ENCODE data around the gene WNT7A.
"Not testable (repeated sequence)": the region's sequence is repeated elsewhere in the genome, so short reads cannot be mapped to it uniquely, and the experiment has no call there.

The WNT7A gene

DNA sequence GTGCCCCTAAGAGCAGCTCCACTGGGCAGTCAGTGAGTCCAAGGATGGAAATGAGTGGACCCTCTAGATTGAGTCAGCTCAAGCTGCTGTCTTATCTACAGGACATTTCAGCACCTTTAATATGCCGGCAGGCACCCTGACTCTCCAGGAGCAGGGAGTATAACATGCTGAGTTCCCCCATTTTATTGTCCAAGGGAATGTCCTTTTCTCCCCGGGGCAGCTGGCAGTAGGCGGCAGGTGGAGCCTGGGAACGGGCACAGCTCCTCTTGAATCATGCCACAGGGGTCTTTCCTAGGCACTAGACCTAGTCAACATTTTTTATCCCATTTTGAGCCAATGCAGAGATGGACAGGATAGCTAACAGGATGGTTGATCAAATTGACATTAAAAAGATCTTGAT is 14.8 kb downstream of the WNT7A start:
- DNase-seq, result no peak

DNA sequence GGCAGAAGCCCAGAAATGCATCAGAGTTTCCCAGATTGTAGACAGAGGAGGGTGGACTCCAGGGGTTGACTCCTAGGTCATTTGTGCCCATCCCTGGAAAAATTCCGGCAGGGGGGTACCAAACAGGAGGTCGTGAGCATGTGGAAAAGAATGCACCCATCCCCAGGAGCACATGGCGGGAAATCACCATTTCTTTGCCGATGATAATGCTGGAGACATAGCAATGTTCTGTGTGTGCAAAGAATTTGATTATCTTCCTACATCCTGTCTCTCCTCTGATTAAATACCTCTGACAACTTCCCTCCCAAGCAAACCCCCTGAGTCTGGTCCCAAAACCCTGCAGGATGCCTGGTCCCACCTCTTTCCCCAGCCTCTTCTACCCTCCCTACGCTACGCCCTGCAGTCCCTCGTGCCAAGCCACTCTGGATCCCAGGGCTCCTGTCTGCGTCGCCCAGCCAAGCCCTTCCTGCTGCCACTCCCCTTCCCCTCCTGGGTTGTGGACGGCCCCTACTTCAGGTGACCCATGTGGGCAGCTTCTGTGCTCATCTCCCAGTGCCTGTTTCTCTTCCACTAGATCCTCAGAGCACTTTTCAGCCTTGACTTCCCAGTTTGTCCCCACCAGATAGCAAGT is 15.8 kb downstream of the WNT7A start:
- DNase-seq, result no peak

DNA sequence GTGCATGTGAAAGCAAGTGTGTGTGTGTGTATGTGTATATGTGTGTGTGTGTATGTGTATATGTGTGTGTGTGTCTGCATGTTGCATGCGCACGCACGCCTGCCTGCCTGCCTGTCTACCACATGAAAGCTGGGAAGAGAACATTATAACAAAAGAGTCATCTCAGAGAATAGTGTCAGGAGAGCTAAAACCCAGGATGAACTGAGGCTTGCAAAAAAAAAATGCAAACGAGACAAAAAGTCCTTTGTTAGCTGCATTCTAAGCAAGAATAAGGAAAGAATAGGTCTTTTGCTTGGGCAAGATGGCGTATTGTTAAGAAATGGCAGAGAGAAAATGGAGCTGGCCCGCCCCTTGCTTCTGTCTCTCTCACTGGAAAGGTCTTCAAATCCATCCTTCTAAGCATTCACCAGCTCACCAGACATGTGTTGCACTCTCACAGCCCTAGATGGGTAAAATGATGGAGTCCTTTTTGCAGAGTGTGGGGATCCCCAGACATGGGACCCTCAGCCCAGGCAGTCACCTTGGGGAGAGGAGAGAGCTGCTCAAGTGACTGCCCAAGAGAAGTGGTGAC is 16.4 kb downstream of the WNT7A start:
- no peak for DNase-seq

DNA sequence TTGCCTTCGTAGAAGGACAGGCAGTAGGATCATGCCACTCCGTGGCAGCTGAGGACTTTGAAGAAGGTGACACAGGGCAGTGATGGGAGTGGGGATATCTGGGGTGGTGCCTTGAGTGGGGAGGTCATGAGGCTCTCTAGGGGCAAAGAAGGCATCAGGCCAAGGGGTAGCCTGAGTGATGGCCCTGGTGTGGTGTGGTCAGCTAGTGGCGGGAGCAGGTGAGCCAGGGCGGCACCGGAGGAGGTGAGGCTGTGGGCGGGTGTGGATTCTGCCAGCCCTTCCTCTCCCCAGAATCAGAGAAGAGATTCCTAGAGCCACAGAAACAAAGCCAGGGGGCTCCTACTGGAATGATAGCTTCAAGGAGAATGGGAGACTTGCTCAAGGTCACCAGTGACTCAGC is 18.4 kb downstream of the WNT7A start:
- no peak for DNase-seq

DNA sequence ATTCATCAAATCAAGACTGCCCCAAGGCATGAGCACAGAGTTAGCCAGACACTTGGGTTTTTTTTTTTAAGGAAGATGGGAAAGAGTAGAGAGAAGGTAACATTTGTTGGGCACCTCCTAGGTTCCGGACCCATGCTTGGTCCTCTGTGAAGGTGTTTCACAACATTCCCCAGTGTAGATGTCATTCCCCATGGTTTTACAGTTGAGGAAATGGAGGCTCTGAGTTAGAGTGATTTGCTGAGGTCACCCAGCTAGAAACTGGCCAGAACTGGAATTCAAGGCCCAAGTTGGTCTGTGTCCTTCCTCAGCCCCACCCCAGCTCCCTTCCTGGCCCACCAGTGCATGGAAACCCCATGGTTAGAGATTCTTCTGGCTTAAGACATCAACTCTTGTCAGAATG is 19.9 kb downstream of the WNT7A start:
- no peak for DNase-seq

DNA sequence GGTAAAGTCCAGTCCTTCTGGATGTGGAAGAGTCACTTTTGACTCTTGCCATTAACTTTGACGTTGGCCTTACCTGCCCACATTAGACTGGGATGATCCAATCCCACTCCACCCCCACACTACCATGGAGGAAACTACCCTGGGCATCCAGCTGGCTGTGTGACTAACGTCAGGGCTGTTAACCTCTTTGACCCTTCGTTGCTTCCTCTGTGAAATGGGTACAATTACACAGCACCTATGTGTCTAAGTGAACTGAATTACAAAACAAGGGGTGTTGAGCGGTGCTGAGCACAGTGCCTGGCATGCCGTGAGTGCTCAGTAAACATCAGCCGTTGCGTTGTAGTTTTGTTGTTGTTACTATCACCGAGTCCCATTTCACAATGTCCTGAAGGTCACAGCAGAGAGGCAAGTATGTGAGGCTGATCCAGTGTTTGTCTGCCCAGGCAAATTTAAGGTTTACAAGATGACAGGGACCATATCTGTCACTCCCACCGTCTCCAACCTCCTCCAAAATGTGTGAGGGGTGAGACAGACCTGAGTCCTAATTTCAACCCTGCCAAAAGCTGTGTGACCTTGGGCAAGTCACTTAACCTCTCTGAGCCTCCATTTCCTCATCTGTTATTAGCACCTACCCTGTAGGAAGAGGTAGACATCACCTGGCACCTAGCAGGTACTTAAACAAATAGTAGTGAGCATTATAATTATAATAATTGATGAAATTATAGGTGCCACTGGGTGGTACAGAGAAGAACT is 20.9 kb downstream of the WNT7A start:
- no peak for DNase-seq

DNA sequence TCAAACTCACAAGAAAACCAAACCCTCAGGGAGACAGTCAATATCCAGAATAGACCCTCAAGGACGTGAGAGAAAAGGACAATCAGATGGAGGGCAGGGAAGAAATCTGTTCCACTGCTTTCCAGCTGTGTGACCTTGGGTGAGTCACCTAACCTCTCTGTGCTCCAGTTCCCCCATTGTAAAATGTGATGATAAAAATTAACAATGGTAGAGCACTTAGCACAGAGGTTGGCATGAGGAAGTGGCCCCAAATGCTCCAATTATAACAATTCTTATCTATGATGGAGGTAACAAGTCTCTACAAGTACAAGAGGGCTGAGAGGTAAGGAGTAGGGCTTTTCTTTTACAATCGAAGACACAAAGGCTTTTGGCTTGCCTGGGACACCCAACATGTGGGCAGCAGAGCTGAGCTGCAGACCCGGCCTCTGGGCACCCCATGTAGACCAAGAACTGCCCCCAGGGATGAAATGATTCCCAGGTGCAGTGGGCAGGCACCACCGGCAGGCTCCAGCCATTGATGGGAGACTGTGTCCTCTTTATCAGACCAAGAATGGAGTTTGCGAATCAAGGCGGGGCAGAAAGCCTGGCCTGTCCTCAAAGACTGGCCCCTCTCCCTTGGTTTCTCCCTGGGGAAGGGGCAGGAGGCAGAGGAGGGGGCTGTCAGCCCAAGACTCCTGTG is 22.0 kb downstream of the WNT7A start:
- no peak for DNase-seq

DNA sequence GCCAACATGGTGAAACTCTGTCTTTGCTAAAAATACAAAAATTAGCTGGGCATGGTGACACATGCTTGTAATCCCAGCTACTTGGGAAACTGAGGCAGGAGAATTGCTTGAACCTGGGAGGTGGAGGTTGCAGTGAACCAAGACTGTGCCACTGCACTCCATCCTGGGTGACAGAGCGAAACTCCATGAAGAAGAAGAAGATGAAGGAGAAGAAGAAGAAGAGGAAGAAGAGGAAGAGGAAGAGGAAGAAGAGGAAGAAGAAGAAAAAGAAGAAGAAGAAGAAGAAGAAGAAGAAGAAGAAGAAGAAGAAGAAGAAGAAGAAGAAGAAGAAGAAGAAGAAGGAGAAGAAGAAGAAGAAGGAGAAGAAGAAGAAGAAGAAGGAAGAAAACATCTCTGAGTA is 23.2 kb downstream of the WNT7A start:
- DNase-seq, result not testable (repeated sequence)

DNA sequence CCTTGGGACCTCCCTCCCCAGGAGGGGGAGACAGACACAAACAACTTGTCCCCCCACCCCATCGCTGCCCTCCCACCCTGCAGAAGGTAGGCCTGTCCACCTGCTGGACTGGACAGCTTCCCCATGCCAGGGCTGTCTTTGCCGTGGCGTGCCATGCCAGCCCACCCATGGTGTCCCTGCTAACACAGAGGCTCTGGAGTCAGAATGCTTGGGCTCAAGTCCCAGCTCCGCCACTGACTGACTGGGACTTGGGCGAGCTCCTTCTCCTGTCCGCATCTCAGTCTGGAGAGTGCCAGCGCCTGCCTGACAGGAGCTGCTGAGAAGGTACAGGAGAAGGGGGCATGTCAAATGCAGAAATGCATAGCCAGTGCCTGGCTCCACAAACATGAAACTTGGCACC is 23.9 kb downstream of the WNT7A start:
- no peak for DNase-seq

DNA sequence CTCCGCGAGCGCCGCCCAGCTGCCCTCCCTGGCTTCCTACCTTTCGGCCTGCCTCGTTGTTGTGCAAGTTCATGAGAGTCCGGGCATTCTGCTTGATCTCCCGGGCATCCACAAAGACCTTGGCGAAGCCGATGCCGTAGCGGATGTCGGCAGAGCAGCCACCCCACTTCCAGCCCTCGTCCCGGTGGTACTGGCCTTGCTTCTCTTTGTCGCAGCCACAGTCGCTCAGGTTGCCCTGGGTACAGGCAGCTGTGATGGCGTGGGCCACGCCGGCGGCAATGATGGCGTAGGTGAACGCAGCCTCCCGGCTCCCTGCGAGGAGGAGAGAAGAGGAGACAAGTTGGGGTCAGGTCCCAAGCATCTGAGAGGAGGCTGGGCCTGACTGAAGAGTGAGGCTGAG is 25.4 kb downstream of the WNT7A start:
- DNase-seq, result no peak

DNA sequence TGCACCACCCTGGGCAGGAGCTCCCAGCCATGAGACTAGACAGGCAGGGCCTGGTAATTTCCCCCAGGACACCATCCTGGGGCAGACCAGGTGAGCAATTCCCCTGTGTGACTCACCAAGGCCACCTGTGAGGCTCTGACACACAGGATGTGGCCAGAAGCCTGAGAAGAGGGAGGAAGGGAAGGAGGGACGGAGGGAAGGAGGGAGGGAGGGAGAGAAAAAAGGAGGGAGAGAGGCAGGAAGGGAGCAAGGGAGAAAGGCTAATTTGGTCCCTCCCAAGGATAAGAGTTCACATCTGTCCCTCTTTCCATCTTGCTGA is 25.9 kb downstream of the WNT7A start:
- DNase-seq, result no peak

DNA sequence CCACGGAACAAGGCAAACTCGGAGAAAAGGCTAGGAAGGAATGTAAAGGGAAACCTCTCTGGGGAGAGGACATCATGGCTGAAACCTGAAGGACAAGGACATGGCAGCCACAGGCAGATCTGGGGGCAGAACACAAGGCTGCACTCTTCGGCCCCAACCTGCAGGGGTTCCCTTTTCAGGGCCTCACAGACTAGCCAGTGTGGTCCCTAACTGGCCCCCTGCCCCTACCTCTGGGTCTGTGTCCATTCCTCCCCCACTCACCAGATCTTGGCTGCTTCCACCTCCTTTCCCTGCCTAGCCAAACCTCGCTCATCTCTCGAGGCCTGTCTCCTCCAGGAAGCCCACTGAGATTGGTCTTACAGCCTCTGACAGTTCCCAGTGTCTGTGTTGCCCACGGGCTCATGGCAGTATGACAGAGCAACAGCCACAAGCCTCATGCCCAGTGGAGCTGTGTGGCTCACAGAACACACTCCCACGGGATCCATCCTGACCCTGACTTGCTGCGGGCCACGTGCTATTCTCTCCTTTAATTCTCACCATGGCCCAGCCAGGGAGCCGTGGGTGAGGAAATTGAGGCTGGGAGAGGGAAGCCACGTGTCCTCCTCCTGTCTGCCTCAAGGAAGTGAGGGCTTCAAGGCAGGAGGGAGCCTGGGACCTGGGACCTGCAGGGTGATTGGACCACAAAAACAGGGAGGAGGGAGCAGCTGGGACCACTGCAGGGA is 26.5 kb downstream of the WNT7A start:
- no peak for DNase-seq

DNA sequence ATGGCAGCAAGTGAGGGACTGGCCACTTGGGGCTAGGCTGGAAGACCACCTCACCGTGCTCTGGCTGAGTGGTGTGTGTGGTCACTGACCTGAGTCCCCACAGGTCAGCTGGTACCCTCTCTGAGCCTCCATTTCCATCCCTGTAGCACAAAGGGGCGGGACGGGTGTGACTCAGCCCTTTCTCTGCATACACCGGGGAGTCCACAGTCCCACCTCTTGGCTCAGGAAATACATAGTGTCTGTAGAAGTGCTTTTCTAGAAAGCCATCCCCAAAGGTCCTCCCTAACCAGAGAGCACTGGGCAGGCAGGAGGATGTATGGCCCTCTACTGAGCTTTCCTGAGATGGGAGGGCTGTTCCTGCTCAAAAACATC is 27.2 kb downstream of the WNT7A start:
- no peak for DNase-seq

DNA sequence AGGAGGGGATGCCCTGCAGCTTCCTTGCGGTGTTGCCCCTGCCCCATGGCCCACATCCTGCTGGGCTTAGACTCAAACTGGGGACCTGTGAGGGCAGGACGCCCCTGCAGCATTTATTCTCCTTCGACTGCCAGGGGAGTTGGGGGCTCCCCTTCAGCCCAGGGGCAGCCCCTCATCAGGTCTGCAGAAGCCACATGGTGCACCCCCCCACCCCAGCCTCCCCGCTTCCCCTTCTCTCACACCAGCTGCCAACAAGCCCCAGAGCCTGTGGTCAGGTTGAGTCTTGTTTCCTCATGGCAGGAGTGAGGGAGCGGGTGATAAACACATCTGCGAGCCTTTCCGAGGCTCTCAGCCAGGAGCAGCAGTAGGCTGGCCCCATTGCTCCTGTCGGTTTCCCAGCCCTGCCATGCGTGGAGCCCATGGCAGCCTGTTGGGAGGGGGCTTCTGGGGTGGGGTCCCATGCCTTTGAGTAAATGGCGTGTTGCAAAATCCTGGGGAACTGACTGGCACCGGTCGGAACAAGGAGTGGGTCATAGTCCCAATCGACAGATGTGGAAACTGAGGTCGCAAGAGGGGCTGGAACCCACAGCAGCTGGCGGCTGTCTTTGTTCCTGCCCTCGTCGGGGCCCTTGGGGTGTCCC is 27.8 kb downstream of the WNT7A start:
- peak; percentile 39 for DNase-seq

DNA sequence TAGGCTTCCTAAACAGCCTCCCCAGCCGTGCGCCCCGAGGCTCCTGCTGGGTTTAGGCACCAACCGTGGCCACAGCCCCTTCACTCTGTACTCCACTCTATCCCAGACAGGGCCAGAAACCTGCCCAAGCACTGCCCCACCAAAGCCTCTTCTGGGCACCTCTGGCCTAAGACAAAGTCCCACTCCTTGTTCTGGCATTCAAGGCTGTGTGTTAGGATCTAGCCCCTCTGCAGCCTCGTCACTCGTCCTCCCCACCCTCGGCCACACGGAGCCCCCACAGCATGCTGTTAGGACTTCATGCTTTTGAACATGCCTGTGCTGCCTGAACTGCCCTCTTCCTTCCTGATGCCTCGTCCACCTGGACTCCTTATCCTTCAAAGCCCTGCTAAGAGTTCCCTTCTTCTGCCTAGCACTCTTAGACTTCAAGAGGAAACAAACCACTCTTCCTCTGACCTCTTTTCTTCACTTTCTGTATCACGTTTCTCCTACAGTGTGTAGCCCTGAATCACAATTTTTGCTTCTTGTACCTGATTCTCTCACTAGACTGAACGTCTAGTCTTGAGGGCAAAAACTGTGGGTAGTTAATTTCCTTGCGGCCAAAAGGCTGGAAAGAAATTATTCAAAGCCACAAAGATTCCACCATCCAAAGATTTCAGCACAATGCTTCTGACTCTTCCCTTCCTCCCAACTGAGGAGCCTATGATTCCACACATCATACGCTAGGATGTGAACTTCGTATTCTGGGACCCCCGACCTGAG is 28.6 kb downstream of the WNT7A start:
- DNase-seq, result no peak

DNA sequence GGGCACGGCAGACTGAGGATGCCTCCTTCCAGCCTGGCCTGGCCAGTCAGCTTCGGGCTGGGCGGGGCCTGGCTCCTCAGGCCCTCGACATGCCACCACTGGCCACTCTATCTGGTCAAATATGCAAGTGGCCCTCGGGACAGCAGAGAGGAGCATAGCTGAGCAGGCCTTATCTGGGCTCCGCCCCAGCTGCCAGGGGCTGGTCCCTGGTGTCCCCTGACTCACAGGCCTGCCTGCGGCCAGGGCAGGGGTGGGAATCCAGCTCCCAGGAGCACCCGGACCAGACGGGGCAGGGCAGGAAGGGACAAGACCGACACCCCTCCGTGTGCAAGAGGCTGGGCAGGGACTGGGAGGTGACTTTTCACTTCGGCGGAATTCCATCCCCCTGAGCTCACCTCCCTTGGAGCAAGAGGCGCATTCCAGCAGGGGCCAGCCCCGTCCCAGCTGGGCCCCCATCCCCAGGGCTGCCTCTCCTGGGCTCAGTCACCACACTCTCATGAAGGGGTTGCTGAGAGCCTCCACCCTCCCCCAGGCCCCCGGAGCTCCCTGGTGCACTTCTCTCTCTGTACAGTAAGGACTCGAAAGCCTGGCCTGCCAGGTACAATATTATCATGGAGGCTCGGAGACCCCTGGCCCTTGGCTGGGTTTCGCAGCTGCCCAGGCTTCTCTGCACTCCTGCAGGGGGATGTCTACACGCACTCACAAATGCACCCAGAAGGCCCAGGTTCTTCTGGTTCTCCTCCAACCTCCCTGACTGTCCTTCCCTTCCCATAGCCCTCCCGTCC is 29.5 kb downstream of the WNT7A start:
- DNase-seq, result no peak

DNA sequence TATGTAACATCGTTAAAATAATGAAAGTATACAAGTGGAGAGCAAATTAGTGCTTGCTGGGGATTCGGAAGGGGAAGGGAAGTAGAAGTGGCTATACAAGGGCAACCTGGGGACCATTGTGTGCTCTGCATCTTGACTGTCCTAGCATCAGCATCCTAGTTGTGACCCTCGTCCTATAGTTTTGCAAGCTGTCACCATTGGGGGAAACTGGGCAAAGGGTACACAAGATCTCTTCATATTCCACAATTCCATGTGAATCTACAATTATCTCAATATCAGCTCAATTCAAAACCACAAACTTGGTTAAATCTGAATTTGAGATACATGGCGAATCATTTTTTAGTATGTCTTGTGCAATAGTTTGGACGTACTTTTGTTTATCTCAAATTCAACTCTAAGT is 30.9 kb downstream of the WNT7A start:
- no peak for DNase-seq

DNA sequence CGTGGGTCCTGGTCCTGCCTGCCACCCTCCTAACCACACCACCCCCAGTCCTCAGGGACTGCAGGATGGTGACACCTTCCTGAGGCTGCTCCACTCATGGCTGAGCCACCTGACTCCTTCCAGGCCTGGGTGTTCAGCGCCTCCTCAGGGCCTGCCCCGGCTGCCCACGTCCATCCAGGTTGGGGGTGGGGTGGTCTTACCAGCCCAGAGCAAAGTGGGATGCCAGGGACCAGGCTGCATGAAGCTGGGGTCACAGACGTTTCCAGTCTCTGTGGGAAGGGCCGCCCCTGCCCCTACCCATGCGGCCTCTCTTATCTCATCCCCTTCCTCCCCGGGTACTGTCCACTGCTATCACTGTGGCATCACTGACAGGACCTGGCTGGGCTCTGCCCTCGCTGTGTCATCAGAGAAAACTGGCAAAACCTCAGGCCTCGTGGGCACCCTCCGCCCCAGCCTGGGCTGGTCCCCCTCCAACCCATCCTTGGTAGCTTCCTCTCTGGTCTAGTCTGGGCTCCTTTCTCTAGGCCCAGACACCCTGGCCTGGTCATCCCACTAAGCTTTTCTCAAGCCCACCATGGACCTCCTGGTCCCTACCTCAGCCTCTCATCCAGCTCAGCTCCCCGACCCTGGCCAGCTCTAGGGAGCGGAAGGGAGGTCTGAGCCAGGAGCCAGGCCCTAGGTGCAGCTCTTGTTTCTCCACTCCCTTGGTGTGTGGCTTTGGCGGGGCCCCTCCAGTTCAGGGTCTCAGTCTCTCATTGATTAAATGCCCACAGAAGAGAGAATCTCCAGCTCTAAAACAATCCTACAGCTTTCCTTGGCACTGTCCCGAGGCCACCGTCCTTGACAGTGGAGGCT is 32.9 kb downstream of the WNT7A start:
- no peak for DNase-seq

DNA sequence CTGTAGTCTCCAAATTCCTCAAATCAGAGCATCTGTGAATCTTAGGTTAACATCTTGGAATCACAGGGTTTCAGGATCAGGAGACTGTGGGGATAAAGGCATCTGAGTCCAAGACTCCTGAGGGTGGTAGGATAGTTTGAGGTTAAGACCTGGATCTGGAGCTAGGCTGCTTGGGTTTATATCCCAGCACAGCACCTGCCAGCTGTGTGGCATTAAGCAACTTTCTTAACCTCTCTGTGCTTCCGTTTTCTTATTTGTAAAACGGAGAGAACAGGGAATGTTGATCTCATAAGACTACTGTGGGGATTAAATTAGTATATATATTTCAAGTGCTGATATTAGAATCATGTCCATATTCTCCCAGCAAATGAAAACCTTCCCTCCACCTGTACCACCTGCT is 33.6 kb downstream of the WNT7A start:
- DNase-seq, result no peak

DNA sequence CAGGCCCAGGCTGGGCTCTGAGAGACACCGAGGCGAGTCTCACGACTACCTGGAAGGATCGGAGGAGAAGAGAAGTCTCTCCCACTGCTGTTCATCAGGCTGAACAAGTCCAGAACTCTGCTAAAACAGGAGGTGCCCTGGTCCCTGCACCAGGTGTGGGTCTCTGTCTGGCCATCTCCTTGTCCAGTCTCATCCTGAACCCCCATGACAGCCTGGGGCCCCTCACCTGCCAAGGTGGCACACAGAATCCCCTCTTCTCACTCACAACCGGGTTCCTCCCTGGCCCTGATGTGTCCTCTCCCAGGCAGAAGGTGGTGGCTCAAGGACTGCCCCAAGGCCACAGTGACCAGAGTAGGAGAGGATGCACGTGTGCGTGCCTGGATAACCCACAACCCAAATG is 34.1 kb downstream of the WNT7A start:
- no peak for DNase-seq

Measured in NCI-H1694 treated with DMSO at 0.1 percent for 48 hours (cell line).